H1 (cell line): ENCODE results near the gene CDK5. TPM values are rescaled to one million over a fixed set of nuclear protein-coding genes. Genes with fewer than 3 reads are reported as not detected.

Source experiments
- CTCF ChIA-PET: fragments of 300-600 bp; sonication (Branson Sonifier 250); formaldehyde crosslinking; loops from one replicate; lab custom pipeline; 2021; ENCODE audit not compliant: partially characterized antibody; lab: Charles Lee
- POLR2A ChIA-PET: fragments of 300-600 bp; sonication (Branson Sonifier 250); formaldehyde crosslinking; loops from one replicate; lab custom pipeline; 2021; ENCODE audit warnings: inconsistent platforms; ENCODE audit not compliant: partially characterized antibody; lab: Charles Lee
- DNase-seq, 2 experiments: peaks; one replicate each; pipeline versions ENCODE4 v3.0.0 to v3.0.0-alpha.2; 2010 to 2022; ENCODE audit warnings: low spot score in 2 of 2, low read depth in 1 of 2, mixed read lengths in 1 of 2
- FAIRE-seq: peaks from 2 replicates; lab custom pipeline; 2011; peaks lifted over from hg19 to GRCh38; lab: Jason Lieb, UNC
- H2AFZ ChIP-seq: 2 replicates; pipeline ENCODE4 v1.8.1; 2012; ENCODE audit warnings: low read length, inconsistent platforms
- H2AK5ac ChIP-seq: 2 replicates; pipeline ENCODE4 v1.6.1; 2013; ENCODE audit warnings: low read depth, low read length
- H2BK120ac ChIP-seq: replicated peaks from 2 replicates; pipeline ENCODE3; 2013; ENCODE audit warnings: low read depth, low read length, inconsistent platforms
- H2BK12ac ChIP-seq: 2 replicates; pipeline ENCODE4 v1.6.1; 2013; ENCODE audit warnings: low read depth, low read length
- H2BK15ac ChIP-seq: 2 replicates; pipeline ENCODE4 v1.6.1; 2013; ENCODE audit warnings: low read length
- H2BK20ac ChIP-seq: 2 replicates; pipeline ENCODE4 v1.6.1; 2013; ENCODE audit warnings: low read length
- H2BK5ac ChIP-seq: 2 replicates; pipeline ENCODE4 v1.6.1; 2013; ENCODE audit warnings: low read depth, low read length
- H3K14ac ChIP-seq: 2 replicates; pipeline ENCODE4 v1.6.1; 2013; ENCODE audit warnings: inconsistent platforms; ENCODE audit not compliant: insufficient read length
- H3K18ac ChIP-seq: 2 replicates; pipeline ENCODE4 v1.6.1; 2013; ENCODE audit warnings: low read length; ENCODE audit errors: extremely low read depth
- H3K23ac ChIP-seq: 2 replicates; pipeline ENCODE4 v1.6.1; 2013; ENCODE audit warnings: inconsistent platforms; ENCODE audit not compliant: insufficient read length
- H3K23me2 ChIP-seq: 2 replicates; pipeline ENCODE4 v1.6.1; 2013; ENCODE audit warnings: low read depth, low read length
- H3K27ac ChIP-seq: 2 replicates; pipeline ENCODE4 v1.6.1; 2011; ENCODE audit warnings: low read depth, low read length, inconsistent platforms
- H3K27me3 ChIP-seq, 4 experiments: replicated peaks in 1 of 4; 1 replicate in 1 of 4; 2 replicates in 3 of 4; pipeline versions ENCODE4 v1.6.1 to v1.8.1; 2011 to 2013; ENCODE audit warnings: low read length in 3 of 4, mild to moderate bottlenecking in 3 of 4, inconsistent platforms in 2 of 4, mixed read lengths in 2 of 4, moderate library complexity in 1 of 4; ENCODE audit not compliant: control insufficient read depth in 3 of 4, insufficient read depth in 3 of 4; ENCODE audit errors: extremely low read depth in 1 of 4
- H3K36me3 ChIP-seq, 4 experiments: 2 replicates each; pipeline versions ENCODE4 v1.6.1 to v1.8.1; 2011 to 2013; ENCODE audit warnings: mild to moderate bottlenecking in 4 of 4, low read length in 3 of 4, moderate library complexity in 2 of 4, control low read depth in 1 of 4, inconsistent platforms in 1 of 4; ENCODE audit not compliant: insufficient read depth in 4 of 4, control insufficient read depth in 2 of 4
- H3K4ac ChIP-seq: replicated peaks from 2 replicates; pipeline ENCODE3; 2013; ENCODE audit warnings: low read length, low read depth, mixed read lengths, inconsistent platforms; ENCODE audit not compliant: insufficient read length
- H3K4me1 ChIP-seq, 4 experiments: replicated peaks in 1 of 4; 1 replicate in 1 of 4; 2 replicates in 3 of 4; pipeline versions ENCODE4 v1.6.1 to v1.8.1; 2011 to 2013; ENCODE audit warnings: low read length in 3 of 4, inconsistent platforms in 2 of 4, mixed read lengths in 1 of 4; ENCODE audit not compliant: insufficient read depth in 4 of 4, control insufficient read depth in 3 of 4
- H3K4me2 ChIP-seq, 2 experiments: 2 replicates each; pipeline versions ENCODE4 v1.6.1 to v1.8.1; 2011 to 2013; ENCODE audit warnings: low read depth in 2 of 2, low read length in 2 of 2, control low read depth in 1 of 2, inconsistent platforms in 1 of 2, mild to moderate bottlenecking in 1 of 2; ENCODE audit not compliant: insufficient read depth in 1 of 2
- H3K4me3 ChIP-seq, 4 experiments: fragments of 200-600, 300-600 bp in 1 of 4; sonication (generic), shearing (Covaris generic), sonication (Bioruptor Twin) in 1 of 4; 2 replicates each; pipeline versions ENCODE4 v1.5.1 to v1.8.1; 2011 to 2016; ENCODE audit warnings: low read length in 4 of 4, low read depth in 3 of 4, control low read depth in 2 of 4, inconsistent platforms in 2 of 4, mild to moderate bottlenecking in 2 of 4, mixed read lengths in 1 of 4, moderate library complexity in 1 of 4; ENCODE audit not compliant: insufficient read depth in 2 of 4; ENCODE audit errors: extremely low read depth in 1 of 4
- H3K56ac ChIP-seq: replicated peaks from 2 replicates; pipeline ENCODE3; 2013; ENCODE audit warnings: low read depth, mild to moderate bottlenecking, mixed read lengths, low read length, inconsistent platforms; ENCODE audit not compliant: insufficient read length
- H3K79me1 ChIP-seq: 2 replicates; pipeline ENCODE4 v1.6.1; 2013; ENCODE audit warnings: low read depth, low read length, control low read depth
- H3K79me2 ChIP-seq, 2 experiments: 2 replicates each; pipeline versions ENCODE4 v1.6.1 to v1.8.1; 2012 to 2013; ENCODE audit warnings: low read length in 2 of 2, mild to moderate bottlenecking in 2 of 2, inconsistent platforms in 1 of 2; ENCODE audit not compliant: insufficient read depth in 2 of 2, control insufficient read depth in 1 of 2
- H3K9ac ChIP-seq, 4 experiments: replicated peaks in 1 of 4; 1 replicate in 1 of 4; 2 replicates in 3 of 4; pipeline versions ENCODE4 v1.6.1 to v1.8.1; 2011 to 2013; ENCODE audit warnings: low read depth in 3 of 4, low read length in 3 of 4, control low read depth in 2 of 4, mild to moderate bottlenecking in 2 of 4, moderate library complexity in 2 of 4, inconsistent platforms in 1 of 4; ENCODE audit errors: extremely low read depth in 1 of 4
- H3K9me3 ChIP-seq, 2 experiments: 2 replicates each; pipeline versions ENCODE4 v1.6.1 to v1.8.1; 2012 to 2013; ENCODE audit warnings: mild to moderate bottlenecking in 2 of 2, moderate library complexity in 2 of 2, control low read depth in 1 of 2, inconsistent platforms in 1 of 2, low read depth in 1 of 2, low read length in 1 of 2, mixed read lengths in 1 of 2; ENCODE audit not compliant: insufficient read depth in 2 of 2
- H4K20me1 ChIP-seq, 2 experiments: replicated peaks in 1 of 2; 2 replicates each; pipeline versions ENCODE3 to v1.8.1; 2011 to 2013; ENCODE audit warnings: inconsistent platforms in 2 of 2, low read length in 2 of 2, mild to moderate bottlenecking in 1 of 2; ENCODE audit not compliant: insufficient read depth in 2 of 2, control insufficient read depth in 1 of 2
- H4K5ac ChIP-seq: 2 replicates; pipeline ENCODE4 v1.6.1; 2013; ENCODE audit warnings: low read length, low read depth, mixed read lengths, inconsistent platforms; ENCODE audit not compliant: insufficient read length
- H4K8ac ChIP-seq: 2 replicates; pipeline ENCODE4 v1.8.0; 2013; ENCODE audit warnings: mild to moderate bottlenecking, moderate library complexity, low read length, inconsistent platforms; ENCODE audit not compliant: insufficient read depth; ENCODE audit errors: extremely low read depth
- H4K91ac ChIP-seq: replicated peaks from 2 replicates; pipeline ENCODE3; 2013; ENCODE audit warnings: low read length, mixed read lengths, inconsistent platforms; ENCODE audit not compliant: insufficient read length
- ASH2L ChIP-seq: fragments of 200-600, 300-600 bp; sonication (generic); IDR thresholded peaks from one replicate; pipeline ENCODE4 v1.7.1; 2017; ENCODE audit warnings: low read length
- E2F6 ChIP-seq: IDR thresholded peaks from 2 replicates; pipeline ENCODE4 v1.6.1; 2012; ENCODE audit warnings: inconsistent platforms
- EGR1 ChIP-seq: IDR thresholded peaks from 2 replicates; pipeline ENCODE4 v1.6.1; 2011; ENCODE audit warnings: low read depth, low read length, borderline replicate concordance
- EZH2 ChIP-seq: fragments of 200-600 bp; sonication (generic); IDR thresholded peaks from 2 replicates; pipeline ENCODE4 v1.7.1; 2012; ENCODE audit warnings: low read depth, mild to moderate bottlenecking, moderate library complexity, low read length, inconsistent platforms; ENCODE audit not compliant: severe bottlenecking
- KDM5A ChIP-seq: fragments of 200-600 bp; IDR thresholded peaks from 2 replicates; pipeline ENCODE4 v1.7.1; 2012; ENCODE audit warnings: mild to moderate bottlenecking, low read length, inconsistent platforms, mixed read lengths
- RBBP5 ChIP-seq: IDR thresholded peaks from 2 replicates; pipeline ENCODE4 v1.7.1; 2012; ENCODE audit warnings: low read depth, mild to moderate bottlenecking, inconsistent platforms, low read length, moderate library complexity, borderline replicate concordance
- RXRA ChIP-seq: IDR thresholded peaks from 2 replicates; pipeline ENCODE4 v1.6.1; 2011; ENCODE audit warnings: low read depth, mild to moderate bottlenecking, low read length, moderate library complexity; ENCODE audit not compliant: insufficient read depth
- SIX5 ChIP-seq: IDR thresholded peaks from 2 replicates; pipeline ENCODE4 v1.6.1; 2011; ENCODE audit warnings: mild to moderate bottlenecking, low read depth, low read length
- TCF12 ChIP-seq: IDR thresholded peaks from 2 replicates; pipeline ENCODE4 v1.6.1; 2011; ENCODE audit warnings: low read depth, mild to moderate bottlenecking, low read length
- TEAD4 ChIP-seq: IDR thresholded peaks from 2 replicates; pipeline ENCODE4 v1.6.1; 2012; ENCODE audit warnings: low read depth, low read length, inconsistent platforms, mixed read lengths
- USF2 ChIP-seq: IDR thresholded peaks from 2 replicates; pipeline ENCODE4 v1.6.1; 2011; ENCODE audit warnings: low read length, improper control_type of control experiment
- WGBS, 2 experiments: shearing (Covaris generic) in 1 of 2; methylation state at CpG; one replicate each; pipeline versions ENCODE4 v1.1.6 to v1.1.7; 2013 to 2015; ENCODE audit warnings: low lambda C conversion rate in 2 of 2, mixed read lengths in 2 of 2, inconsistent platforms in 1 of 2, low coverage in 1 of 2, missing lambda C conversion rate in 1 of 2; ENCODE audit not compliant: insufficient replicate concordance in 2 of 2, insufficient coverage in 1 of 2, insufficient read length in 1 of 2; ENCODE audit errors: extremely low coverage in 1 of 2, missing lambda C conversion rate in 1 of 2; 5-methylcytosine and 5-hydroxymethylcytosine counted together
- polyA plus RNA-seq, 7 experiments: library from polyadenylated mRNA; depleted of rRNA in 3 of 7; stranded (reverse) in 5 of 7; unstranded in 2 of 7; fragments of >200 nt in 5 of 7; fragments of 200-250 nt in 2 of 7; gene quantifications; 1 replicate in 5 of 7; 2 replicates in 1 of 7; 4 replicates in 1 of 7; pipeline versions ENCODE4 v1.2.1 to v1.2.3, GENCODE V29; 2011 to 2013; ENCODE audit warnings: missing spikeins in 2 of 7, mixed read lengths in 2 of 7
- total RNA-seq: library from RNA; stranded (reverse); fragmentation: NEBNext Ultra II Directional; extraction: Animal tissue kit (Norgen Biotek cat#: 25700); gene quantifications from 2 replicates; pipeline ENCODE4 v1.2.1, GENCODE V29; 2021

The CDK5 gene
- total and polyA plus RNA-seq, 2 of the 8 experiments (the other 6 are each of a cell fraction or from before 2014, with no cell fraction given), result 22.8 to 37.2 TPM

GRCh38 chr7:151069841-151070573 is 12.3 kb upstream of the CDK5 start:
- no peak overlapping the region for H3K18ac ChIP-seq
- DNase-seq (no peak), FAIRE-seq (no peak)
- H3K36me3 ChIP-seq, result peaks cover 25 to 72% (median 51%) of the 10 kb centered on the region in 4 experiments
- no peaks in the 10 kb centered on the region for H3K9me3 ChIP-seq
- H4K8ac ChIP-seq, result no peak overlapping the region
- H2BK12ac ChIP-seq, result no peak overlapping the region
- H2BK20ac ChIP-seq, result no peak overlapping the region
- no peaks in the 10 kb centered on the region for H3K79me2 ChIP-seq
- H3K27ac ChIP-seq, result no peak overlapping the region
- H3K4me3 ChIP-seq, result no peak overlapping the region
- H3K27me3 ChIP-seq, result no peaks in the 10 kb centered on the region
- H4K5ac ChIP-seq, result no peak overlapping the region
- H2AK5ac ChIP-seq, result no peak overlapping the region
- peaks cover 0 to 15% of the 10 kb centered on the region in 2 experiments for H4K20me1 ChIP-seq
- WGBS, 2 experiments, result 91% methylated on average over 17 of the region's 17 CpGs; no CpG with 5 or more reads in 1 of the 2 experiments
- H3K9ac ChIP-seq, result no peak overlapping the region
- no peak overlapping the region for H3K14ac ChIP-seq
- ChIA-PET CTCF (interaction anchor here (6.5 kb wide), 1 partner anchor 41 kb away, joined by 36 read pairs; no protein-coding TSS in a partner anchor), POLR2A (interaction anchor here (1.2 to 7.9 kb wide), 4 partner anchors 7 to 15 kb away, joined by 3 to 77 read pairs (median 7); no protein-coding TSS in a partner anchor)
- no peak overlapping the region for H3K56ac ChIP-seq
- H4K91ac ChIP-seq, result no peak overlapping the region
- H3K4me1 ChIP-seq, result peaks cover 3 to 6% (median 5%) of the 10 kb centered on the region in 4 experiments
- H3K4ac ChIP-seq, result no peak overlapping the region
- no peak overlapping the region for H2BK120ac ChIP-seq
- no peak overlapping the region for H3K23ac ChIP-seq
- no peak overlapping the region for H2BK5ac ChIP-seq
- no peak overlapping the region for H2AFZ ChIP-seq
- no peaks in the 10 kb centered on the region; the same call in 1 of the 2 replicates for H3K79me1 ChIP-seq
- no peak overlapping the region for H2BK15ac ChIP-seq
- no peak overlapping the region for H3K4me2 ChIP-seq
- no peaks in the 10 kb centered on the region for H3K23me2 ChIP-seq
- TF ChIP-seq SIX5 (no peak), KDM5A (no peak), TCF12 (no peak), RXRA (no peak), EGR1 (no peak), USF2 (no peak), ASH2L (no peak), RBBP5 (no peak), EZH2 (no peak), TEAD4 (no peak), E2F6 (no peak)
